Measurements from ENCODE around the gene MCF2L. TPM values are rescaled to one million over a fixed set of nuclear protein-coding genes. Genes with fewer than 3 reads are reported as not detected.

The MCF2L gene
- total and polyA plus RNA-seq, 4 donors, result 21.0 to 78.7 (median 35.9) TPM

DNA sequence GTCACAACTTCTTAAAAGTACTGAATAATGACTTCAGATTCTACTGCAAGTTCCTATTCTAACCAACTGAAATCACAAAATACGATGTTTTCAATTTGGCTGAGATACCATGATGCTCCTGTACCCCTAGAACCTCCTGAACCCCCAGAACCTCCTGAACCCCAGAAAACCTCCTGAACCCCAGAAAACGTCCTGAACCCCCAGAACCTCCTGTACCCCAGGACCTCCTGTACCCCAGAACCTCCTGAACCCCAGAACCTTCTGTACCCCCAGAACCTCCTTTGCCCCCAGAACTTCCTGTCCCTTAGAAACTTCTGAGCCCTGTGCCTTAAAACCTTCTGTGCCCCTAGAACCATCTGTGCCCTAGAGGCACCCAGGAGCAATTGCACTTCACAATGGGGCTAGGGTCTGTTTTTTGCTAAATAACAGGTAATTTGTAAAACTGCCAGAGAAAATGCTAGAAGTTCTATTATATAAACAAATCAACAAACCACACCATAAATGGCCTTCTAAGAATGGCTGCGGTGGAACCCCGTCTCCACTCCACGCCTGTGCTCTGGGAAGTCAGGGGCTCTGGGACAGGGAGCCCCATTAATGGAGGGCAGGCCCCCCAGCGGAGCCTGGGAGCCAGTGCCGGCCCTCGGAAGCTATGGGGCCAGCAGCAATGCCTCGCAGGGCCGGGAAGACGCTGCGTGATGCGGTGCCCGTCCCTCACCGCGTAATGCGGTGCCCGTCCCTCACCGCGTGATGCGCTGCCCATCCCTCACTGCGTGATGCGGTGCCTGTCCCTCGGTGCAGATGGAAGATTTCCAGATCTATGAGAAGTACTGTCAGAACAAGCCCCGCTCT, 115.3 kb downstream of the MCF2L start:
- H3K36me3 ChIP-seq (ENCODE audit: control insufficient read depth in 4 of 4, insufficient read depth in 4 of 4, low read length in 4 of 4), result peaks cover 0 to 23% (median 4%) of the 10 kb centered on the region in 4 donors
- TF ChIP-seq, protein P1, sequence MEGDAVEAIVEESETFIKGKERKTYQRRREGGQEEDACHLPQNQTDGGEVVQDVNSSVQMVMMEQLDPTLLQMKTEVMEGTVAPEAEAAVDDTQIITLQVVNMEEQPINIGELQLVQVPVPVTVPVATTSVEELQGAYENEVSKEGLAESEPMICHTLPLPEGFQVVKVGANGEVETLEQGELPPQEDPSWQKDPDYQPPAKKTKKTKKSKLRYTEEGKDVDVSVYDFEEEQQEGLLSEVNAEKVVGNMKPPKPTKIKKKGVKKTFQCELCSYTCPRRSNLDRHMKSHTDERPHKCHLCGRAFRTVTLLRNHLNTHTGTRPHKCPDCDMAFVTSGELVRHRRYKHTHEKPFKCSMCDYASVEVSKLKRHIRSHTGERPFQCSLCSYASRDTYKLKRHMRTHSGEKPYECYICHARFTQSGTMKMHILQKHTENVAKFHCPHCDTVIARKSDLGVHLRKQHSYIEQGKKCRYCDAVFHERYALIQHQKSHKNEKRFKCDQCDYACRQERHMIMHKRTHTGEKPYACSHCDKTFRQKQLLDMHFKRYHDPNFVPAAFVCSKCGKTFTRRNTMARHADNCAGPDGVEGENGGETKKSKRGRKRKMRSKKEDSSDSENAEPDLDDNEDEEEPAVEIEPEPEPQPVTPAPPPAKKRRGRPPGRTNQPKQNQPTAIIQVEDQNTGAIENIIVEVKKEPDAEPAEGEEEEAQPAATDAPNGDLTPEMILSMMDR (IDR thresholded peaks at IDR 0.05; ENCODE audit: control extremely low read depth, extremely low read depth), result no peak
- no peaks in the 10 kb centered on the region for H3K27me3 ChIP-seq (ENCODE audit: control insufficient read depth in 3 of 3, insufficient read depth in 3 of 3, low read length in 2 of 3)
- ATAC-seq (ENCODE audit: insufficient read depth, low FRiP score) (no peak), DNase-seq (no peak)
- peaks cover 0 to 2% (median 0%) of the 10 kb centered on the region in 5 donors for H3K4me1 ChIP-seq (ENCODE audit: control insufficient read depth in 5 of 5, insufficient read depth in 5 of 5, low read length in 5 of 5)
- no peak overlapping the region for H3K9ac ChIP-seq (ENCODE audit: insufficient read depth in 1 of 2, low read length in 2 of 2)
- H3K9me3 ChIP-seq (ENCODE audit: control insufficient read depth in 4 of 4, insufficient read depth in 3 of 4, low read length in 3 of 4), result no peaks in the 10 kb centered on the region
- H3K27ac ChIP-seq (ENCODE audit: low read depth in 1 of 2, low read length in 1 of 2), result no peak overlapping the region
- no peak overlapping the region for H3K4me3 ChIP-seq
- WGBS, 2 donors, result 94 to 95% methylated on average over 25 of the region's 25 CpGs

DNA sequence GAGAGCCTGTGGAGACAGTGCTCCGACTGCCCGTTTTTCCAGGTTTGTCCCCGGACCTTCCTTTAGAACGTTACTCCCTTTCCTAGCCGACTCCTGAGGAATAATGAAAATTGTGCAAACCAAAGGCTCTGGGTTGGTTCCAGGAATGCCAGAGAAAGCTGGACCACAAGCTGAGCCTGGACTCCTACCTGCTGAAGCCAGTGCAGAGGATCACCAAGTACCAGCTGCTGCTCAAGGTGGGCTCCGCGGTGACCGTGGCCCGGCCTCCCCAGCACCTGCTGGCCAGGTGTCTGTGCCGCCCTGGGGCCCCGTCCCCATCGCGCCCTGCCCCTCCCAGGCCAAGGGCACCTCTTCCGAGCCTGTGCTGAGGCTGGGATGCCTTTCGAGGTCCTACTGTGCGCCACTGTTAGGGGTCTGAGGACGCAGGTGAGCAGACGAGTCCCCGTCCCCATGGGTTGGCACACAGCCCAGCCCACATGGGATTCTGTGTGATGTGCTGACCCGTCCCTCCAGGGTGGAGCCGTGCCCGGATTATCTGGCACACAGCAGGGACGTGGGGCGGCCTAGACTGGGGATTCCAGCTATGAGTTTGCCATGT, 116.0 kb downstream of the MCF2L start:
- peaks cover 0 to 23% (median 4%) of the 10 kb centered on the region in 4 donors for H3K36me3 ChIP-seq (ENCODE audit: control insufficient read depth in 4 of 4, insufficient read depth in 4 of 4, low read length in 4 of 4)
- DNase-seq (no peak), ATAC-seq (ENCODE audit: insufficient read depth, low FRiP score) (no peak)
- H3K27me3 ChIP-seq (ENCODE audit: control insufficient read depth in 3 of 3, insufficient read depth in 3 of 3, low read length in 2 of 3), result no peaks in the 10 kb centered on the region
- H3K9ac ChIP-seq (ENCODE audit: insufficient read depth in 1 of 2, low read length in 2 of 2), result no peak overlapping the region
- peaks cover 0 to 3% (median 0%) of the 10 kb centered on the region in 5 donors for H3K4me1 ChIP-seq (ENCODE audit: control insufficient read depth in 5 of 5, insufficient read depth in 5 of 5, low read length in 5 of 5)
- TF ChIP-seq, protein P1 (IDR thresholded peaks at IDR 0.05; ENCODE audit: control extremely low read depth, extremely low read depth), result no peak
- 91% methylated on average over 24 of the region's 24 CpGs for WGBS, 2 donors
- no peaks in the 10 kb centered on the region for H3K9me3 ChIP-seq (ENCODE audit: control insufficient read depth in 4 of 4, insufficient read depth in 3 of 4, low read length in 3 of 4)
- H3K4me3 ChIP-seq, result no peak overlapping the region
- no peak overlapping the region for H3K27ac ChIP-seq (ENCODE audit: low read depth in 1 of 2, low read length in 1 of 2)

DNA sequence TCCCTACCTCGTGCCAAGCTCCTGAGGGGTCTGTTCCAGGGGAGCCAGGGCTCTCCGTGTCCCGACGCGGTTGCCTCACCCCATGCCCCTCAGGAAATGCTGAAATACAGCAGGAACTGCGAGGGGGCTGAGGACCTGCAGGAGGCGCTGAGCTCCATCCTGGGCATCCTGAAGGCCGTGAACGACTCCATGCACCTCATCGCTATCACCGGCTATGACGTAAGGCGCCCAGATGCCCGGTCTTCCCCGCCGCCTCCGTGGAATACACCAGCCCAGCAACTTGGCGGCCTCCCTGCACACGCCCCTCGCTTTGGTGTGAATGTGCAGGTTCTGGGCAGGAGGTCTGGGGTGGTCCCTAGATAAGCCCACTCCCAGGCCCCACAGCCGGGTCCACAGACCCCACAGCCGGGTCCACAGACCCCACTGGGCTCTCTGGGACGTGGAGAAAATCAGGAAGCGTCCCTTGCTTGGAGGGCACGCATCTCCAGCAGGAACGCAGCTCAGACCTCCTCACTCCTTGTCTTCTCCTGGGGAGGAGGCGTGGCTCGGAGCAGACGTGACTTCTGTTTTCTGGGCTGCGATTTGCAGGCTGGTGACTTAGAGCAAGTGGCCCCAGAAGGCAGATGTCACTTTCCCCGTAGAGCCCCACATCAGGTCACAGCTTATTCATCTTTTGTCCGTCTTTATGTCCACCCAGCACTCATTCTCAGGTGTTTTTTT, 117.2 kb downstream of the MCF2L start:
- no peaks in the 10 kb centered on the region for H3K27me3 ChIP-seq (ENCODE audit: control insufficient read depth in 3 of 3, insufficient read depth in 3 of 3, low read length in 2 of 3)
- H3K36me3 ChIP-seq (ENCODE audit: control insufficient read depth in 4 of 4, insufficient read depth in 4 of 4, low read length in 4 of 4), result peaks cover 0 to 23% (median 4%) of the 10 kb centered on the region in 4 donors
- no peak overlapping the region for H3K27ac ChIP-seq (ENCODE audit: low read depth in 1 of 2, low read length in 1 of 2)
- TF ChIP-seq, protein P1 (IDR thresholded peaks at IDR 0.05; ENCODE audit: control extremely low read depth, extremely low read depth), result no peak
- H3K9me3 ChIP-seq (ENCODE audit: control insufficient read depth in 4 of 4, insufficient read depth in 3 of 4, low read length in 3 of 4), result no peaks in the 10 kb centered on the region
- 85 to 88% methylated on average over 32 of the region's 32 CpGs for WGBS, 2 donors
- no peak overlapping the region for H3K4me3 ChIP-seq
- DNase-seq (no peak), ATAC-seq (ENCODE audit: insufficient read depth, low FRiP score) (no peak)
- no peak overlapping the region for H3K9ac ChIP-seq (ENCODE audit: insufficient read depth in 1 of 2, low read length in 2 of 2)
- H3K4me1 ChIP-seq (ENCODE audit: control insufficient read depth in 5 of 5, insufficient read depth in 5 of 5, low read length in 5 of 5), result peaks cover 0 to 3% (median 0%) of the 10 kb centered on the region in 5 donors

All from lung (tissue), 12 donors.